ENCODE data around the gene CELA3B. TPM values are rescaled to one million over a fixed set of nuclear protein-coding genes. Genes with fewer than 3 reads are reported as not detected.
A peak's percentile ranks its signal among the peaks of the same experiment; 100 is the strongest.
"Not testable (repeated sequence)": the region's sequence is repeated elsewhere in the genome, so short reads cannot be mapped to it uniquely, and the experiment has no call there.

CELA3B gene
- total and polyA plus RNA-seq, 2 of the 13 experiments (the other 11 are each of a cell fraction or from before 2014, with no cell fraction given): 0.34 TPM; not detected in 1

DNA sequence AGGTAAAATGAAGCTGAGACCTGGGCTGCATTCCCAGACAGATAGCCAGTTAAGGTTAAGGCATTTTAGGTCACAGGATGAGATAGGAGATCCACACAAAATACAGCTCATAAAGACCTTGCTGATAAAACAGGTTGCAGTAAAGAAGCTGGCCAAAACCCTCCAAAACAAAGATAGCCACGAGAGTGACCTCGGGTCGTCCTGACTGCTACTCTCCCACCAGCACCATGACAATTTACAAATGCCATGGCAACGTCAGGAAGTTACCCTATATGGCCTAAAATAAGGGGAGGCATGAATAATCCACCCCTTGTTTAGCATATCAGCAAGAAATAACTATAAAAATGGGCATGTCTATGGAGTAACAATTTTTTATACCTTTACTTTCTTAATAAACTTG is 6.3 kb upstream of the CELA3B start:
- H3K27ac ChIP-seq (ENCODE audit: extremely low read length, insufficient read depth, low read length); intact Hi-C loops (cut with micrococcal nuclease; ENCODE audit: unreplicated experiment); FAIRE-seq; CTCF ChIA-PET (ENCODE audit: low intra/inter-chr PET ratio, low total read pairs); BruUV-seq (replicated peaks); in situ Hi-C loops (cut with HindIII; ENCODE audit: extremely low pct_ligation_motif_present, low pct_unique_long_range_greater_than_20kb); H3K4me2 ChIP-seq (ENCODE audit: low read depth, low read length); H3K9ac ChIP-seq (ENCODE audit: insufficient read depth, low read depth, low read length); H3K4me3 ChIP-seq (replicated peaks in 1 of 3; ENCODE audit: insufficient read depth in 1 of 3, low read depth in 2 of 3, low read length in 3 of 3); ATAC-seq; H3K36me3 ChIP-seq (replicated peaks in 1 of 2; ENCODE audit: control insufficient read depth in 1 of 2, insufficient read depth in 2 of 2, low read length in 2 of 2); H3K27me3 ChIP-seq (ENCODE audit: control insufficient read depth in 1 of 2, insufficient read depth in 2 of 2, low read length in 2 of 2); H2AFZ ChIP-seq (ENCODE audit: low read length); POLR2A ChIA-PET; DNase-seq (ENCODE audit: low spot score); H3K79me2 ChIP-seq (ENCODE audit: insufficient read depth, low read length); H4K20me1 ChIP-seq (ENCODE audit: insufficient read depth, low read length); H3K9me3 ChIP-seq (ENCODE audit: low read length): not testable (repeated sequence)
- peaks cover 77% of the 10 kb centered on the region for H3K4me1 ChIP-seq (ENCODE audit: insufficient read depth, low read length)
- 52% methylated on average over 4 of the region's 4 CpGs for WGBS (ENCODE audit: low lambda C conversion rate)

GRCh38 chr1:21972973-21973441 is 3.8 kb upstream of the CELA3B start:
- H3K4me3 ChIP-seq (replicated peaks in 1 of 3; ENCODE audit: insufficient read depth in 1 of 3, low read depth in 2 of 3, low read length in 3 of 3): 0 out of 6 replicates have a peak overlapping the region, but pooled peaks of 1 of the 3 experiments have one; percentile 1
- in situ Hi-C loops (cut with HindIII; ENCODE audit: extremely low pct_ligation_motif_present, low pct_unique_long_range_greater_than_20kb); H4K20me1 ChIP-seq (ENCODE audit: insufficient read depth, low read length); CTCF ChIA-PET (ENCODE audit: low intra/inter-chr PET ratio, low total read pairs); H3K36me3 ChIP-seq (replicated peaks in 1 of 2; ENCODE audit: control insufficient read depth in 1 of 2, insufficient read depth in 2 of 2, low read length in 2 of 2); H3K9me3 ChIP-seq (ENCODE audit: low read length); H2AFZ ChIP-seq (ENCODE audit: low read length); H3K79me2 ChIP-seq (ENCODE audit: insufficient read depth, low read length); BruUV-seq (replicated peaks); H3K27me3 ChIP-seq (ENCODE audit: control insufficient read depth in 1 of 2, insufficient read depth in 2 of 2, low read length in 2 of 2); TF ChIP-seq NR2F6 (CRISPR knock-in tag; IDR thresholded peaks at IDR 0.05); HNF1A (CRISPR knock-in tag; IDR thresholded peaks at IDR 0.05; ENCODE audit: borderline replicate concordance); SOX6 (IDR thresholded peaks at IDR 0.05); CREM (CRISPR knock-in tag; IDR thresholded peaks at IDR 0.05): not testable (repeated sequence)
- FAIRE-seq: peak; percentile 85
- H3K4me1 ChIP-seq (ENCODE audit: insufficient read depth, low read length): peaks cover 84% of the 10 kb centered on the region
- 0% methylated on average over 2 of the region's 2 CpGs for WGBS (ENCODE audit: low lambda C conversion rate)
- intact Hi-C loops (cut with micrococcal nuclease; ENCODE audit: unreplicated experiment): loop anchor here (1.0 kb wide), 1 partner anchor 24 kb away; no protein-coding TSS in a partner anchor
- peak; percentile 81 for ATAC-seq
- peak overlapping the region; percentile 69 for H3K4me2 ChIP-seq (ENCODE audit: low read depth, low read length)
- POLR2A ChIA-PET: interaction anchor here (0.7 to 1.5 kb wide), 5 partner anchors 25 to 227 kb away, joined by 3 to 5 read pairs (median 4); no protein-coding TSS in a partner anchor
- peak overlapping the region; percentile 49; the same call in 1 of the 2 replicates for H3K9ac ChIP-seq (ENCODE audit: insufficient read depth, low read depth, low read length)
- peak; percentile 71 for DNase-seq (ENCODE audit: low spot score)
- H3K27ac ChIP-seq (ENCODE audit: extremely low read length, insufficient read depth, low read length): peak overlapping the region; percentile 82
- TF ChIP-seq NR2F6 (IDR thresholded peaks at IDR 0.05): peak; percentile 49; the same call in 1 of the 2 replicates
- TF ChIP-seq HNF1A (IDR thresholded peaks at IDR 0.05; ENCODE audit: low read depth): 0 out of 2 replicates have a peak, but pooled peaks have one; percentile 30
- peak; percentile 79; the same call in 1 of the 2 replicates for TF ChIP-seq SOX6 (CRISPR knock-in tag; IDR thresholded peaks at IDR 0.05)
- TF ChIP-seq HNF4A (CRISPR knock-in tag; IDR thresholded peaks at IDR 0.05): peak; percentile 29; the same call in 1 of the 2 replicates
- TF ChIP-seq NR2C2 (CRISPR knock-in tag; IDR thresholded peaks at IDR 0.05; ENCODE audit: borderline replicate concordance): 0 out of 2 replicates have a peak, but pooled peaks have one; percentile 19
- peak; percentile 77; the same call in 1 of the 2 replicates for TF ChIP-seq GATAD2A (CRISPR knock-in tag; IDR thresholded peaks at IDR 0.05)
- peak; percentile 50; the same call in 1 of the 2 replicates for TF ChIP-seq MIXL1 (CRISPR knock-in tag; IDR thresholded peaks at IDR 0.05)
- peak; percentile 34; the same call in 1 of the 2 replicates for TF ChIP-seq SOX13 (IDR thresholded peaks at IDR 0.05)
- TF ChIP-seq SOX13 (CRISPR knock-in tag; conservative IDR thresholded peaks at IDR 0.05 in 1 of 2, IDR thresholded peaks at IDR 0.05 in 1 of 2): peak in 1 of 2 experiments; percentile 80; a peak in 2 of 4 replicates
- peak; percentile 50; the same call in 1 of the 2 replicates for TF ChIP-seq CREM (IDR thresholded peaks at IDR 0.05)

Measured in HepG2 (cell line).